ENCODE data around the gene PTPRZ1.

The PTPRZ1 gene

GRCh38 chr7:121885166-121885920 lies 12.4 kb downstream of the PTPRZ1 start:
- H3K4me3 ChIP-seq (ENCODE audit: low read length), result no peak overlapping the region
- DNase-seq (ENCODE audit: low read depth, low spot score), result no peak

GRCh38 chr7:121887634-121888033 lies 14.7 kb downstream of the PTPRZ1 start:
- no peak overlapping the region for H3K4me3 ChIP-seq (ENCODE audit: low read length)
- no peak for DNase-seq (ENCODE audit: low read depth, low spot score)

GRCh38 chr7:121890833-121891232 lies 17.9 kb downstream of the PTPRZ1 start:
- no peak overlapping the region for H3K4me3 ChIP-seq (ENCODE audit: low read length)
- DNase-seq (ENCODE audit: low read depth, low spot score), result no peak

GRCh38 chr7:121891731-121892130 lies 18.8 kb downstream of the PTPRZ1 start:
- no peak for DNase-seq (ENCODE audit: low read depth, low spot score)
- H3K4me3 ChIP-seq (ENCODE audit: low read length), result no peak overlapping the region

GRCh38 chr7:121901026-121901425 lies 28.1 kb downstream of the PTPRZ1 start:
- no peak for DNase-seq (ENCODE audit: low read depth, low spot score)
- H3K4me3 ChIP-seq (ENCODE audit: low read length), result no peak overlapping the region

GRCh38 chr7:121904120-121904519 lies 31.2 kb downstream of the PTPRZ1 start:
- no peak for DNase-seq (ENCODE audit: low read depth, low spot score)
- H3K4me3 ChIP-seq (ENCODE audit: low read length), result no peak overlapping the region

GRCh38 chr7:121908042-121908441 lies 35.1 kb downstream of the PTPRZ1 start:
- no peak overlapping the region for H3K4me3 ChIP-seq (ENCODE audit: low read length)
- no peak for DNase-seq (ENCODE audit: low read depth, low spot score)

- H3K4me3 ChIP-seq (ENCODE audit: low read length), result no peak overlapping the region
- DNase-seq (ENCODE audit: low read depth, low spot score), result no peak
These were observed 36.9 kb downstream of the PTPRZ1 start for GRCh38 chr7:121909716-121910345.

GRCh38 chr7:121913947-121914675 lies 41.1 kb downstream of the PTPRZ1 start:
- no peak overlapping the region for H3K4me3 ChIP-seq (ENCODE audit: low read length)
- DNase-seq (ENCODE audit: low read depth, low spot score), result no peak

GRCh38 chr7:121914676-121915279 lies 41.8 kb downstream of the PTPRZ1 start:
- no peak overlapping the region for H3K4me3 ChIP-seq (ENCODE audit: low read length)
- no peak for DNase-seq (ENCODE audit: low read depth, low spot score)

GRCh38 chr7:121916211-121916610 lies 43.2 kb downstream of the PTPRZ1 start:
- no peak for DNase-seq (ENCODE audit: low read depth, low spot score)

GRCh38 chr7:121919986-121920385 lies 47.0 kb downstream of the PTPRZ1 start:
- H3K4me3 ChIP-seq (ENCODE audit: low read length), result no peak overlapping the region
- DNase-seq (ENCODE audit: low read depth, low spot score), result no peak

More at GRCh38 chr7:121916211-121916610, 43.2 kb downstream of the PTPRZ1 start:
- H3K4me3 ChIP-seq (ENCODE audit: low read length), result no peak overlapping the region

GRCh38 chr7:121924269-121925186 lies 51.6 kb downstream of the PTPRZ1 start:
- H3K4me3 ChIP-seq (ENCODE audit: low read length), result no peak overlapping the region
- DNase-seq (ENCODE audit: low read depth, low spot score), result no peak

- H3K4me3 ChIP-seq (ENCODE audit: low read length), result no peak overlapping the region
- DNase-seq (ENCODE audit: low read depth, low spot score), result no peak
These were observed 58.4 kb downstream of the PTPRZ1 start for GRCh38 chr7:121931149-121931902.

GRCh38 chr7:121932768-121933167 lies 59.8 kb downstream of the PTPRZ1 start:
- no peak for DNase-seq (ENCODE audit: low read depth, low spot score)
- H3K4me3 ChIP-seq (ENCODE audit: low read length), result no peak overlapping the region

- no peak overlapping the region for H3K4me3 ChIP-seq (ENCODE audit: low read length)
- no peak for DNase-seq (ENCODE audit: low read depth, low spot score)
These were observed 64.1 kb downstream of the PTPRZ1 start for GRCh38 chr7:121936951-121937623.

- DNase-seq (ENCODE audit: low read depth, low spot score), result no peak
- H3K4me3 ChIP-seq (ENCODE audit: low read length), result no peak overlapping the region
These were observed 65.6 kb downstream of the PTPRZ1 start for GRCh38 chr7:121938429-121938996.
